Neutrophil (primary cell): ENCODE results near the gene FNBP1L.

Experiments
- H3K27ac ChIP-seq: fragments of 200-600 bp; sonication (generic); 2 replicates; pipeline ENCODE4 v1.5.1; 2016; ENCODE audit warnings: mild to moderate bottlenecking, moderate library complexity
- H3K27me3 ChIP-seq: fragments of 200-600 bp; sonication (generic); 2 replicates; pipeline ENCODE4 v1.6.0; 2016; ENCODE audit warnings: mild to moderate bottlenecking
- H3K36me3 ChIP-seq: fragments of 200-600 bp; sonication (generic); 2 replicates; pipeline ENCODE4 v1.5.1; 2017
- H3K4me1 ChIP-seq, 2 experiments: fragments of 200-600 bp in 1 of 2; sonication (generic) in 1 of 2; 1 replicate in 1 of 2; 2 replicates in 1 of 2; pipeline versions ENCODE4 v1.5.1 to v1.6.1; 2013 to 2016; ENCODE audit warnings: low read depth in 1 of 2, low read length in 1 of 2, mild to moderate bottlenecking in 1 of 2, moderate library complexity in 1 of 2; ENCODE audit not compliant: control insufficient read depth in 1 of 2, insufficient read depth in 1 of 2
- H3K4me3 ChIP-seq, 2 experiments: fragments of 200-600 bp in 1 of 2; sonication (generic) in 1 of 2; 1 replicate in 1 of 2; 2 replicates in 1 of 2; pipeline ENCODE4 v1.5.1; 2013 to 2016; ENCODE audit warnings: low read depth in 1 of 2, low read length in 1 of 2, mild to moderate bottlenecking in 1 of 2, moderate library complexity in 1 of 2
- H3K9me3 ChIP-seq: fragments of 200-600 bp; sonication (generic); 2 replicates; pipeline ENCODE4 v1.5.1; 2016
- TF ChIP-seq, protein P1 (sequence below): fragments of 200-600 bp; sonication (generic); IDR thresholded peaks from 2 replicates; pipeline ENCODE4 v1.5.1; 2016; ENCODE audit warnings: antibody characterized with exemption

FNBP1L gene

DNA sequence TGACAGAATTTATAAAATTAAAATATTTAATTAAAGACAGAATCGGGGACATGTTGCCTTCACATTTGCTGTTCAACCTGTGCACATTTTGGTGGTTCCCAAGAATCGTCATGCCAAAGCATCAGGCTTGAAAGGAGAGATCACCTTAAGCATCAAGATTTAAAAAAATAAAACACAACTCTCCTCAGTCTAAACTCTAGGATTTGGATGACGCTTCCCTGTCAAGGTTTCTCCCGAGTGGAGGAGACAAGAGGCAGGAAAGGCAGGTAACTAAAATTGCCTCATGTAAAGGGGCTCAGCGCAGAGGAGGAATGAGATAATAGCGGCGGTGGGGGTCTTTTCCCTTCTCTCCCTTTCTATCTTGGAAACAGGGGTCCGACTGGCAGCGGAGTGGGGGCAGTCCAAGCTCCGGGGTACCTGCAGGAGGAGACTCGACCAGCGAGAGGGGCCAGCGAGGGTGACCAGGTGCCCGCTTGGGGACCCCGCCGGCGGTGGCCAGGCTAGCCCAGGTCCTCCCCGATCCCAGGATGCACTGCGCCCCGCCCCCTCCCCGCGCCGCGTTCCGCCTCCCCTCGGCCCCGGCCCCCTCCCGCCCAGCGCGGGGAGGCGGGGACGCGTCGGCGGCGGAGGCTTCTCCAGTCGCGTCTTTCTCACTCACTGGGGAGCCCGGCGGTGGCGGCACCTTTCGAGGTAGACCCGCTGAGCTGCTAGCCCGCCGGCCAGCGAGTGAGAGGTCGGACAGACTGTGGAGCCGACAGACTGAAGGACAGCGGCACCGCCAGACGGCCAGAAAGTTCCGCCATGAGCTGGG, at the start of gene FNBP1L:
TSS of gene FNBP1L (plus strand) at position 638 of the 811 bp plus-strand sequence. CDS start at position 802, 164 bp downstream.
- TF ChIP-seq, protein P1, sequence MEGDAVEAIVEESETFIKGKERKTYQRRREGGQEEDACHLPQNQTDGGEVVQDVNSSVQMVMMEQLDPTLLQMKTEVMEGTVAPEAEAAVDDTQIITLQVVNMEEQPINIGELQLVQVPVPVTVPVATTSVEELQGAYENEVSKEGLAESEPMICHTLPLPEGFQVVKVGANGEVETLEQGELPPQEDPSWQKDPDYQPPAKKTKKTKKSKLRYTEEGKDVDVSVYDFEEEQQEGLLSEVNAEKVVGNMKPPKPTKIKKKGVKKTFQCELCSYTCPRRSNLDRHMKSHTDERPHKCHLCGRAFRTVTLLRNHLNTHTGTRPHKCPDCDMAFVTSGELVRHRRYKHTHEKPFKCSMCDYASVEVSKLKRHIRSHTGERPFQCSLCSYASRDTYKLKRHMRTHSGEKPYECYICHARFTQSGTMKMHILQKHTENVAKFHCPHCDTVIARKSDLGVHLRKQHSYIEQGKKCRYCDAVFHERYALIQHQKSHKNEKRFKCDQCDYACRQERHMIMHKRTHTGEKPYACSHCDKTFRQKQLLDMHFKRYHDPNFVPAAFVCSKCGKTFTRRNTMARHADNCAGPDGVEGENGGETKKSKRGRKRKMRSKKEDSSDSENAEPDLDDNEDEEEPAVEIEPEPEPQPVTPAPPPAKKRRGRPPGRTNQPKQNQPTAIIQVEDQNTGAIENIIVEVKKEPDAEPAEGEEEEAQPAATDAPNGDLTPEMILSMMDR, result no peak
- peaks cover 14 to 17% of the 10 kb centered on the region in 2 experiments for H3K4me1 ChIP-seq
- no peaks in the 10 kb centered on the region for H3K36me3 ChIP-seq
- H3K4me3 ChIP-seq, result peak within 1 kb of the TSS; percentile 50 to 77
- H3K9me3 ChIP-seq, result no peaks in the 10 kb centered on the region
- H3K27me3 ChIP-seq, result peaks cover 80% of the 10 kb centered on the region
- H3K27ac ChIP-seq, result no peak within 1 kb of the TSS

DNA sequence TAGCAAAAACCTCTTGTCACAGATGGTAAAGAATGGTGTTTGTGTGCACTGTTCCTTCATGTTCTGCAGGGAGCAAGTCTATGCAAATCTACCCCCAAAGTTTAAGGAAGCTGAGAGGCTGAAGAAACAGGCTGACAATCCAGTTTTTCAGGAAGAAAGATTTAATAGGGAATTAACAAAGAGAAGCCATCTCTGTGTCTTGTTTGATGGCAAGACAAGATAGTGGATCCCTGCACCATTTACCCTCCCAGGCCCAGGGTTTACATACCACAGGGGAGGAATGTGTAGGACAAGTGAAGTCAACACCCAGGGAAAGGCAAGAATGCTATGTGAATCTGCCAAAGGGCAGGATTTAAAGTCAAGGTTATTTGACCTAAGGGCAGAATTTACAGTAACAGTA, 48.1 kb upstream of the FNBP1L start:
- TF ChIP-seq, protein P1, result no peak
- H3K36me3 ChIP-seq, result no peaks in the 10 kb centered on the region
- no peaks in the 10 kb centered on the region for H3K4me1 ChIP-seq
- no peaks in the 10 kb centered on the region for H3K27me3 ChIP-seq
- H3K27ac ChIP-seq, result no peak overlapping the region
- H3K4me3 ChIP-seq, result no peak overlapping the region
- no peaks in the 10 kb centered on the region for H3K9me3 ChIP-seq

DNA sequence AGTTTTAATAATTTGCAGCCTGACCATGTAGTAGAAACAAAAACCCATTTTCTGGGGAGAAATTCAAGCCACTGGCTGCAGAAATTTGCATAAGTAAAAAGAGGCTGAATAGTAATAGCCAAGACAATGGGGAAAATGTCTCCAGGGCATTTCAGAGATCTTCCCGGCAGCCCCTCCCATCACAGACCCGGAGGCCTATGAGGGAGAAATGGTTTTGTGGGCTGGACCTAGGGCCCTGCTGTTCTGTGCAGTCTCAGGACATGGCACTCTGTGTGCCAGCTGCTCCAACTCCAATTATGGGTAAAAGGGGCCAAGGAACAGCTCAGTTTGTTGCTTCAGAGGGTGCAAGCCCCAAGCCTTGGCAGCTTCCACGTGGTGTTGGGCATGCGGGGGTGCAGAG, 39.7 kb upstream of the FNBP1L start:
- TF ChIP-seq, protein P1, result no peak
- Histone ChIP-seq H3K27me3 (no peaks in the 10 kb centered on the region), H3K36me3 (no peaks in the 10 kb centered on the region), H3K9me3 (no peaks in the 10 kb centered on the region), H3K4me3 (no peak overlapping the region), H3K27ac (no peak overlapping the region), H3K4me1 (no peaks in the 10 kb centered on the region)

DNA sequence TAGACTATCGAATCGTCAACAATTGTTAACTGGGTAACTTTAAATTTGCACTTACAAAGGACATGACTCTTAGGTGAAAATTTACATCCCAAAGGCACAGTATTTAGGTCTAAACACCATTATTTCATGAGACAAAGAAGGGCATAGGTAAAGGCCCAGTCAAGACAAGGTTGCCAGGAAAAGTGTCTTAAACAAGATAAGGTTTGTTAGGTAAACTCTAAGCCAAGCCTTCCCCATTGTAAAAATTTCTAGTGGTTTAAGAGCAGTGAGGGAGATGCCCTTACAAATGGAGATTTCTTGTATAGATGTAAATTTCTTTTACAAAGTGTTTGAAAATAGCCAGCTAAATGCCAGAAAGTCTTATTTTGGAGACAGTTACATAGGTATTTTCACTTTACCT, 36.9 kb upstream of the FNBP1L start:
- no peaks in the 10 kb centered on the region for H3K9me3 ChIP-seq
- no peak overlapping the region for H3K4me3 ChIP-seq
- peaks cover 0 to 6% of the 10 kb centered on the region in 2 experiments for H3K4me1 ChIP-seq
- no peaks in the 10 kb centered on the region for H3K36me3 ChIP-seq
- no peaks in the 10 kb centered on the region for H3K27me3 ChIP-seq
- H3K27ac ChIP-seq, result no peak overlapping the region
- TF ChIP-seq, protein P1, result no peak

DNA sequence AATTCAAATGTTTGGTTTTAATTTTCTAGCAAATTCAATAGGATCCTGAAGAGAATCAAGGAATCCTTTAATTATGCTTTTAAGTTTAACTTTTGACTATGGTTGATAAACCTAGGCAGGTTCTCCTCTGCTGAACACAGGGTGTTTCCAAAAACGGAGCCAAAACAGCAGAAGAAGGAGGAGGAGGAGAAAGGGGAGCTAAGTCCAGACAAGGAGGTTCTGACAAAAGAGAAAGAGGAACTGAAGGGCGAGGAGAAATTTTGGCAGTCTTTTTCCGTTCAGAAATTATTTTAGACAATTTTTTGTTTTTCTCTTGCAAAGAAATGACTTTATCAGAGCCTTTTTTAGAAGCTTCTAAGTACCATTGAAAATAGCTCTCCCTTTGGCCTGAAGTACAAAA, 33.2 kb upstream of the FNBP1L start:
- Histone ChIP-seq H3K36me3 (no peaks in the 10 kb centered on the region), H3K27me3 (no peaks in the 10 kb centered on the region), H3K4me1 (peaks cover 0 to 6% of the 10 kb centered on the region in 2 experiments), H3K4me3 (no peak overlapping the region), H3K9me3 (no peaks in the 10 kb centered on the region), H3K27ac (no peak overlapping the region)
- TF ChIP-seq, protein P1, result no peak
